Neural cell (in vitro differentiated cells): ENCODE measurements around the gene CLBA1. TPM values are rescaled to one million over a fixed set of nuclear protein-coding genes. Genes with fewer than 3 reads are reported as not detected.

ENCODE experiments used
- H2AFZ ChIP-seq: fragments of 200-600, 300-800 bp; sonication (generic), shearing (Covaris generic); 2 replicates; pipeline ENCODE4 v1.6.0; 2014; ENCODE audit warnings: low read depth, mild to moderate bottlenecking, antibody characterized with exemption, low read length, moderate library complexity
- H3F3A ChIP-seq: fragments of 200-600 bp; shearing (Covaris generic); 2 replicates; pipeline ENCODE4 v1.6.1; 2016; ENCODE audit warnings: mild to moderate bottlenecking, moderate library complexity, mixed read lengths, antibody characterized with exemption, low read length; ENCODE audit not compliant: insufficient read depth, poor library complexity, severe bottlenecking
- H3K27ac ChIP-seq: fragments of 200-600, 300-800 bp; sonication (generic), shearing (Covaris generic); 2 replicates; pipeline ENCODE4 v1.5.1; 2014; ENCODE audit warnings: mild to moderate bottlenecking, low read length, moderate library complexity
- H3K27me3 ChIP-seq: fragments of 300-800, 200-600 bp; sonication (generic), shearing (Covaris generic); 2 replicates; pipeline ENCODE4 v1.6.0; 2014; ENCODE audit warnings: mild to moderate bottlenecking, low read depth, low read length, moderate library complexity; ENCODE audit not compliant: insufficient read depth
- H3K36me3 ChIP-seq: fragments of 300-800, 200-600 bp; sonication (generic), shearing (Covaris generic); 2 replicates; pipeline ENCODE4 v1.5.1; 2014; ENCODE audit warnings: mild to moderate bottlenecking, antibody characterized with exemption, low read length, moderate library complexity; ENCODE audit not compliant: insufficient read depth
- H3K4me2 ChIP-seq: fragments of 300-800, 200-600 bp; sonication (generic), shearing (Covaris generic); 2 replicates; pipeline ENCODE4 v1.6.0; 2014; ENCODE audit warnings: mild to moderate bottlenecking, low read length
- H3K4me3 ChIP-seq: fragments of 300-800, 200-600 bp; sonication (generic), shearing (Covaris generic); 2 replicates; pipeline ENCODE4 v1.5.1; 2014; ENCODE audit warnings: mild to moderate bottlenecking, low read length, moderate library complexity
- H3K79me2 ChIP-seq: fragments of 200-600 bp; shearing (Covaris generic); replicated peaks from 2 replicates; pipeline ENCODE4 v1.6.0; 2014; ENCODE audit warnings: mild to moderate bottlenecking, low read length, moderate library complexity; ENCODE audit not compliant: insufficient read depth
- H3K9ac ChIP-seq: fragments of 300-800, 200-600 bp; sonication (generic), shearing (Covaris generic); 2 replicates; pipeline ENCODE4 v1.6.1; 2016; ENCODE audit warnings: mild to moderate bottlenecking, low read length, mixed read lengths
- H3K9me2 ChIP-seq: fragments of 200-600 bp; shearing (Covaris generic); 2 replicates; pipeline ENCODE4 v1.6.1; 2016; ENCODE audit warnings: mild to moderate bottlenecking, low read length, mixed read lengths; ENCODE audit not compliant: insufficient read depth
- H3K9me3 ChIP-seq: fragments of 200-600, 300-800 bp; sonication (generic), shearing (Covaris generic); 2 replicates; pipeline ENCODE4 v1.6.1; 2016; ENCODE audit warnings: mild to moderate bottlenecking, mixed run types, low read length, moderate library complexity, mixed read lengths
- H4K20me1 ChIP-seq: fragments of 200-600 bp; shearing (Covaris generic); 2 replicates; pipeline ENCODE4 v1.6.1; 2016; ENCODE audit warnings: mild to moderate bottlenecking, mixed run types; ENCODE audit not compliant: insufficient read depth
- EP300 ChIP-seq: fragments of 450-650 bp; conservative IDR thresholded peaks from 2 replicates; pipeline ENCODE4 v1.6.1; 2014; ENCODE audit warnings: antibody characterized with exemption, mild to moderate bottlenecking, moderate library complexity; ENCODE audit not compliant: poor library complexity, severe bottlenecking
- MXI1 ChIP-seq: fragments of 450-650 bp; conservative IDR thresholded peaks from 2 replicates; pipeline ENCODE4 v1.6.1; 2014; ENCODE audit warnings: antibody characterized with exemption, mild to moderate bottlenecking; ENCODE audit not compliant: poor library complexity, severe bottlenecking
- POLR2AphosphoS5 ChIP-seq: IDR thresholded peaks from 2 replicates; pipeline ENCODE4 v1.6.1; 2012
- RAD21 ChIP-seq: fragments of 450-650 bp; conservative IDR thresholded peaks from 2 replicates; pipeline ENCODE4 v1.6.1; 2014; ENCODE audit warnings: antibody characterized with exemption, mild to moderate bottlenecking, moderate library complexity
- SMC3 ChIP-seq: fragments of 450-650 bp; conservative IDR thresholded peaks from 2 replicates; pipeline ENCODE4 v1.6.1; 2014; ENCODE audit warnings: antibody characterized with exemption, mild to moderate bottlenecking, moderate library complexity; ENCODE audit not compliant: poor library complexity
- polyA plus RNA-seq: library from polyadenylated mRNA; depleted of rRNA; stranded (reverse); fragments of >200 nt; gene quantifications from 2 replicates; pipeline ENCODE4 v1.2.3, GENCODE V29; 2014
- TF ChIP-seq, protein P1 (sequence below): IDR thresholded peaks from 2 replicates; pipeline ENCODE4 v1.6.1; 2012; ENCODE audit warnings: borderline replicate concordance

CLBA1 gene
- polyA plus RNA-seq, 1 donor from 2014 or later: 27.8 TPM

DNA sequence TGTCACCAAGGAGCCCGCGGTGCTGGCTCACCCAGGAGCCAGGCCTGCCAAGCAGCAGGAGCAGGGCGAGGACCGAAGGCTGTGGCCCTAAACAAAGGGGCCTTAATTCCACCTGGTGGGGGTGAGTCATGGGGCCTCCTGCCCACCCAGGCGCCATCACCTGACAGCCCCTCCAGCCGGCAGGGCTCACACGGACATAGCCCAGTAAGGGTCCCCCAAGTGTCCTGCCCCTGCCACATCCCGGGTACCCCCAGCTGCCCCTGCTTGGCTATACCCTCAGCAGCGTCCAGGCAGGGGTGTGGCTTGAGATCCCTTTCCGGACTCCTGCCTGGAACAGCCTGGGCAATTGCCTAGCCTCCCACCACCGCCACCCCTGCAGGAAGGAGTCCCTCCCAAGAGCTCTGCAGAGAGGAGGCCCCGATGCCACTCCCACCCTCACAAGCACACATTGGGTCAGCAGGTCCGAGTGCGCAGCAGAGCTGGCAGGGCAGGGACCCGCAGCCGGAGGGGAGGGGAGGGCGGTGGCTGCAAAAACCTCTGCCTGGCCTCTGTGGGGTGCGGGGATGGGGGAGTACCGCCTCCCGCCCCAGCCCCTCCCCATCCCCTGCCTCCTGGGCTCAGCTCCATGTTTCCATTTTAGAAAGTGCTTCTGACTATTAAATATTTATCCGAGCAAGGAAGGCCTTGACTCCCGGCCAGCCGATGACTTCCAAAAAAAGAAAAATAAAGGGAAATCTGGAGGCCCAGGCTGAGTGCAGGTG lies 12.0 kb upstream of the CLBA1 start:
- H3K4me2 ChIP-seq: no peak overlapping the region
- no peaks in the 10 kb centered on the region for H3K9me2 ChIP-seq
- H3K9ac ChIP-seq: no peak overlapping the region
- H3F3A ChIP-seq: no peaks in the 10 kb centered on the region
- H3K27me3 ChIP-seq: peaks cover 21% of the 10 kb centered on the region
- no peak overlapping the region for H2AFZ ChIP-seq
- no peaks in the 10 kb centered on the region for H4K20me1 ChIP-seq
- no peak for TF ChIP-seq SMC3
- TF ChIP-seq, protein P1, sequence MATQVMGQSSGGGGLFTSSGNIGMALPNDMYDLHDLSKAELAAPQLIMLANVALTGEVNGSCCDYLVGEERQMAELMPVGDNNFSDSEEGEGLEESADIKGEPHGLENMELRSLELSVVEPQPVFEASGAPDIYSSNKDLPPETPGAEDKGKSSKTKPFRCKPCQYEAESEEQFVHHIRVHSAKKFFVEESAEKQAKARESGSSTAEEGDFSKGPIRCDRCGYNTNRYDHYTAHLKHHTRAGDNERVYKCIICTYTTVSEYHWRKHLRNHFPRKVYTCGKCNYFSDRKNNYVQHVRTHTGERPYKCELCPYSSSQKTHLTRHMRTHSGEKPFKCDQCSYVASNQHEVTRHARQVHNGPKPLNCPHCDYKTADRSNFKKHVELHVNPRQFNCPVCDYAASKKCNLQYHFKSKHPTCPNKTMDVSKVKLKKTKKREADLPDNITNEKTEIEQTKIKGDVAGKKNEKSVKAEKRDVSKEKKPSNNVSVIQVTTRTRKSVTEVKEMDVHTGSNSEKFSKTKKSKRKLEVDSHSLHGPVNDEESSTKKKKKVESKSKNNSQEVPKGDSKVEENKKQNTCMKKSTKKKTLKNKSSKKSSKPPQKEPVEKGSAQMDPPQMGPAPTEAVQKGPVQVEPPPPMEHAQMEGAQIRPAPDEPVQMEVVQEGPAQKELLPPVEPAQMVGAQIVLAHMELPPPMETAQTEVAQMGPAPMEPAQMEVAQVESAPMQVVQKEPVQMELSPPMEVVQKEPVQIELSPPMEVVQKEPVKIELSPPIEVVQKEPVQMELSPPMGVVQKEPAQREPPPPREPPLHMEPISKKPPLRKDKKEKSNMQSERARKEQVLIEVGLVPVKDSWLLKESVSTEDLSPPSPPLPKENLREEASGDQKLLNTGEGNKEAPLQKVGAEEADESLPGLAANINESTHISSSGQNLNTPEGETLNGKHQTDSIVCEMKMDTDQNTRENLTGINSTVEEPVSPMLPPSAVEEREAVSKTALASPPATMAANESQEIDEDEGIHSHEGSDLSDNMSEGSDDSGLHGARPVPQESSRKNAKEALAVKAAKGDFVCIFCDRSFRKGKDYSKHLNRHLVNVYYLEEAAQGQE: no peak
- TF ChIP-seq RAD21: no peak
- H3K4me3 ChIP-seq: no peak overlapping the region
- no peaks in the 10 kb centered on the region for H3K36me3 ChIP-seq
- no peaks in the 10 kb centered on the region for H3K9me3 ChIP-seq
- H3K27ac ChIP-seq: no peak overlapping the region
- H3K79me2 ChIP-seq: no peaks in the 10 kb centered on the region

DNA sequence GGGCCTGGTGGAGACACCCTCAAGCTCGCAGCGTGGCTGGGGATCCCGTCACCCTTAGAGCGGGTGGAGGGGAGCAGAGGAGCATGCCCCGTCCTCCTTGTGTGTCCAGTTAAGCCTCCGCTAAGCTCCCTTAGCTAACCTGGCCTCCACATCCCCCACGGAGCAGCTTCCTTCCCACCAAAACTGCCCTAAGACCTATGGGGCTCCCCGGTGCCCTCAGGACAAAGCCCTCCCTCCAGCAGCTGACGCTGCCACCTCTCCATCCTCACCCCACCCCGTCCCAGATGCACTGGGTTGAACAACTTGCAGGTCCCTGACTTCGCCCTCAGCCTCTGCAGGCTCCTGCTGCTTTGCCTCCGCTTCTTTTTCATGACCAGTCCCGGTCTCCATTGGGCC lies 11.4 kb upstream of the CLBA1 start:
- no peaks in the 10 kb centered on the region for H3K9me3 ChIP-seq
- H3K27ac ChIP-seq: no peak overlapping the region
- H3K9me2 ChIP-seq: no peaks in the 10 kb centered on the region
- H3F3A ChIP-seq: no peaks in the 10 kb centered on the region
- no peak overlapping the region for H3K9ac ChIP-seq
- no peaks in the 10 kb centered on the region for H3K79me2 ChIP-seq
- H2AFZ ChIP-seq: no peak overlapping the region
- H3K4me2 ChIP-seq: no peak overlapping the region
- H3K36me3 ChIP-seq: no peaks in the 10 kb centered on the region
- no peak overlapping the region for H3K4me3 ChIP-seq
- TF ChIP-seq MXI1: no peak
- no peak for TF ChIP-seq POLR2AphosphoS5
- TF ChIP-seq EP300: no peak
- TF ChIP-seq, protein P1: no peak
- TF ChIP-seq RAD21: no peak
- peaks cover 27% of the 10 kb centered on the region for H3K27me3 ChIP-seq
- no peaks in the 10 kb centered on the region for H4K20me1 ChIP-seq
